Endothelial cell of umbilical vein (primary cell): ENCODE results near the gene ATOX1. TPM values are rescaled to one million over a fixed set of nuclear protein-coding genes. Genes with fewer than 3 reads are reported as not detected.

Experiments used
- BruUV-seq: library from RNA; stranded (reverse); fragments of 400-500 nt; replicated peaks from 2 replicates; lab custom pipeline; 2021; lab: Mats Ljungman, UMichigan
- CTCF ChIA-PET: fragments of 300-600, 350-600 bp; sonication (Branson Sonifier 250); formaldehyde crosslinking; loops from one replicate; lab custom pipeline; 2021; ENCODE audit warnings: antibody characterized with exemption, inconsistent platforms; lab: Charles Lee
- POLR2A ChIA-PET: fragments of 300-600, 350-600 bp; sonication (Branson Sonifier 250); formaldehyde crosslinking; loops from one replicate; lab custom pipeline; 2021; ENCODE audit warnings: antibody characterized with exemption, inconsistent platforms; lab: Charles Lee
- DNase-seq: peaks from one replicate; pipeline ENCODE4 v3.0.0-alpha.2; 2011; ENCODE audit warnings: low read depth, low spot score
- FAIRE-seq: peaks from 2 replicates; lab custom pipeline; 2011; peaks lifted over from hg19 to GRCh38; lab: Jason Lieb, UNC
- H2AFZ ChIP-seq: 2 replicates; pipeline ENCODE4 v1.6.0; 2012; ENCODE audit warnings: low read depth, low read length, control low read depth, inconsistent platforms
- H3K27ac ChIP-seq: 2 replicates; pipeline ENCODE4 v1.5.1; 2011; ENCODE audit warnings: low read depth, mild to moderate bottlenecking, control low read depth, low read length, moderate library complexity; ENCODE audit not compliant: insufficient read depth
- H3K27me3 ChIP-seq, 2 experiments: 2 replicates each; pipeline versions ENCODE4 v1.6.0 to v1.6.1; 2011; ENCODE audit warnings: low read length in 2 of 2, mixed read lengths in 1 of 2; ENCODE audit not compliant: control insufficient read depth in 2 of 2, insufficient read depth in 2 of 2
- H3K36me3 ChIP-seq, 2 experiments: 2 replicates in 1 of 2; 3 replicates in 1 of 2; pipeline ENCODE4 v1.5.1; 2011; ENCODE audit warnings: low read length in 2 of 2, mild to moderate bottlenecking in 1 of 2, moderate library complexity in 1 of 2; ENCODE audit not compliant: control insufficient read depth in 2 of 2, insufficient read depth in 2 of 2; ENCODE audit errors: extremely low read depth in 1 of 2
- H3K4me1 ChIP-seq: 3 replicates; pipeline ENCODE4 v1.5.1; 2011; ENCODE audit warnings: mild to moderate bottlenecking, low read length; ENCODE audit not compliant: control insufficient read depth, insufficient read depth; ENCODE audit errors: extremely low read depth
- H3K4me2 ChIP-seq: 2 replicates; pipeline ENCODE4 v1.6.1; 2011; ENCODE audit warnings: low read length, control low read depth, mixed read lengths; ENCODE audit not compliant: insufficient read depth
- H3K4me3 ChIP-seq, 3 experiments: fragments of 200-600 bp in 1 of 3; sonication (generic), shearing (Covaris generic) in 1 of 3; replicated peaks in 1 of 3; 2 replicates each; pipeline ENCODE4 v1.5.1; 2011 to 2016; ENCODE audit warnings: control low read depth in 3 of 3, low read length in 3 of 3, mild to moderate bottlenecking in 2 of 3, inconsistent platforms in 1 of 3, low read depth in 1 of 3, moderate library complexity in 1 of 3; ENCODE audit not compliant: insufficient read depth in 1 of 3
- H3K79me2 ChIP-seq: 2 replicates; pipeline ENCODE4 v1.6.0; 2012; ENCODE audit warnings: low read length, inconsistent platforms; ENCODE audit not compliant: control insufficient read depth, insufficient read depth
- H3K9ac ChIP-seq: replicated peaks from 2 replicates; pipeline ENCODE3; 2011; ENCODE audit warnings: low read length, control low read depth; ENCODE audit not compliant: insufficient read depth; ENCODE audit errors: extremely low read depth
- H3K9me1 ChIP-seq: replicated peaks from 3 replicates; pipeline ENCODE4 v1.6.0; 2011; ENCODE audit warnings: mild to moderate bottlenecking, low read length; ENCODE audit not compliant: control insufficient read depth, insufficient read depth; ENCODE audit errors: extremely low read depth
- H3K9me3 ChIP-seq: replicated peaks from 2 replicates; pipeline ENCODE4 v1.5.1; 2012; ENCODE audit warnings: low read length, inconsistent platforms; ENCODE audit not compliant: control insufficient read depth, insufficient read depth
- H4K20me1 ChIP-seq: replicated peaks from 2 replicates; pipeline ENCODE3; 2011; ENCODE audit warnings: mild to moderate bottlenecking, low read length; ENCODE audit not compliant: control insufficient read depth, insufficient read depth; ENCODE audit errors: extremely low read depth
- CTCF ChIP-seq, 2 donors: IDR thresholded peaks; 1 replicate in 1 of 2; 2 replicates in 1 of 2; pipeline ENCODE4 v1.5.1; 2011; ENCODE audit warnings: low read length in 2 of 2, mild to moderate bottlenecking in 2 of 2, moderate library complexity in 2 of 2, control low read depth in 1 of 2, inconsistent platforms in 1 of 2, low read depth in 1 of 2; ENCODE audit not compliant: insufficient read depth in 1 of 2; ENCODE audit errors: extremely low read depth in 1 of 2
- EZH2 ChIP-seq: IDR thresholded peaks from 2 replicates; pipeline ENCODE4 v1.6.1; 2012; ENCODE audit warnings: borderline replicate concordance, low read depth, mild to moderate bottlenecking, moderate library complexity, low read length, inconsistent platforms; ENCODE audit not compliant: severe bottlenecking
- FOS ChIP-seq: IDR thresholded peaks from 2 replicates; pipeline ENCODE4 v1.6.1; 2011; ENCODE audit warnings: mild to moderate bottlenecking, low read length, moderate library complexity, borderline replicate concordance; ENCODE audit not compliant: insufficient read depth
- GATA2 ChIP-seq: IDR thresholded peaks from 2 replicates; pipeline ENCODE4 v1.7.0; 2011; ENCODE audit warnings: low read depth, mild to moderate bottlenecking, moderate library complexity, mixed read lengths, low read length; ENCODE audit not compliant: insufficient read length, insufficient read depth
- JUN ChIP-seq: IDR thresholded peaks from 2 replicates; pipeline ENCODE4 v1.6.1; 2011; ENCODE audit warnings: borderline replicate concordance, low read depth; ENCODE audit not compliant: insufficient read length, insufficient read depth
- MAX ChIP-seq: IDR thresholded peaks from 2 replicates; pipeline ENCODE4 v1.6.1; 2011; ENCODE audit not compliant: insufficient read depth, insufficient read length
- MYC ChIP-seq: IDR thresholded peaks from one replicate; pipeline ENCODE4 v1.6.1; 2011; ENCODE audit warnings: mild to moderate bottlenecking, low read depth, low read length
- POLR2A ChIP-seq: IDR thresholded peaks from 2 replicates; pipeline ENCODE4 v1.6.1; 2012; ENCODE audit warnings: low read depth, mild to moderate bottlenecking, control low read depth, low read length
- POLR2AphosphoS5 ChIP-seq: IDR thresholded peaks from 2 replicates; pipeline ENCODE4 v1.6.1; 2012; ENCODE audit warnings: low read depth, mild to moderate bottlenecking, control low read depth, low read length, moderate library complexity; ENCODE audit not compliant: insufficient read depth
- dilution Hi-C: fragments of 300-500 bp; cut with MboI; formaldehyde crosslinking; loops from one replicate; pipeline ENCODE4 v1.15.0; 2019; ENCODE audit warnings: low sequenced_read_pairs; ENCODE audit not compliant: extremely low pct_ligation_motif_present
- intact Hi-C: fragments of 100-400 bp; cut with micrococcal nuclease; formaldehyde crosslinking; loops from one replicate; pipeline ENCODE4 v1.10.0; 2022
- polyA plus RNA-seq, 4 experiments: library from polyadenylated mRNA; depleted of rRNA in 3 of 4; stranded (reverse) in 3 of 4; unstranded in 1 of 4; fragments of >200 nt; gene quantifications; 2 replicates each; pipeline versions ENCODE4 v1.2.1 to v1.2.3, GENCODE V29; 2011 to 2012; ENCODE audit warnings: missing spikeins in 1 of 4
- total RNA-seq: library from RNA; stranded (reverse); gene quantifications from 2 replicates; pipeline ENCODE4 v1.2.3, GENCODE V29; 2021

The ATOX1 gene
- total and polyA plus RNA-seq, 2 donors (not counting 3 experiments of a cell fraction or from before 2014, with no cell fraction given): 113 to 292 TPM

- no peak for TF ChIP-seq POLR2A
- no peak for TF ChIP-seq MYC
- no peak for TF ChIP-seq POLR2AphosphoS5
- TF ChIP-seq FOS: no peak
- no peak for TF ChIP-seq EZH2
- TF ChIP-seq MAX: no peak
- TF ChIP-seq GATA2: no peak
- no peak for TF ChIP-seq CTCF (IDR thresholded peaks at IDR 0.05; ENCODE audit: extremely low read depth in 1 of 2, insufficient read depth in 1 of 2, low read depth in 1 of 2, low read length in 2 of 2)
- no peak for TF ChIP-seq JUN
- no peaks in the 10 kb centered on the region for H3K9me3 ChIP-seq
- POLR2A ChIA-PET: interaction anchor here (0.8 to 2.3 kb wide), 2 partner anchors 14 to 85 kb away, joined by 3 to 12 read pairs; partner anchors contain the start of gene G3BP1
- peak overlapping the region; percentile 84 for H2AFZ ChIP-seq
- peak overlapping the region; percentile 59 to 86 (median 68) for H3K4me3 ChIP-seq
- no peaks in the 10 kb centered on the region for H3K36me3 ChIP-seq
- DNase-seq (no peak), FAIRE-seq (no peak)
- H3K27ac ChIP-seq: peak overlapping the region; percentile 76
- H3K4me2 ChIP-seq: peak overlapping the region; percentile 90
- intact Hi-C loops (loop anchor here (1.0 kb wide), 2 partner anchors 12 to 14 kb away; partner anchors contain the start of gene G3BP1), dilution Hi-C loops (no loop called here)
- CTCF ChIA-PET: interaction anchor here (1.1 to 5.5 kb wide), 4 partner anchors 14 to 310 kb away, joined by 3 to 25 read pairs (median 8); partner anchors contain the start of genes G3BP1 and SLC36A1
- H3K9me1 ChIP-seq: no peaks in the 10 kb centered on the region
- no peaks in the 10 kb centered on the region for H4K20me1 ChIP-seq
- BruUV-seq: no TSS peak
- no peaks in the 10 kb centered on the region for H3K27me3 ChIP-seq
- peaks cover 18% of the 10 kb centered on the region for H3K4me1 ChIP-seq
- peak overlapping the region; percentile 87 for H3K9ac ChIP-seq
- H3K79me2 ChIP-seq: peaks cover 33% of the 10 kb centered on the region
Measured at GRCh38 chr5:151757233-151758140, 944 bp downstream of the ATOX1 start.
